Stimulated activated CD8-positive, alpha-beta memory T cell treated with anti-CD3 and anti-CD28 coated beads, Interleukin-15, amount 100 ng/mL, for 48 hours (primary cell): Measurements from ENCODE around the gene TPST1.
"Not testable (repeated sequence)": the region's sequence is repeated elsewhere in the genome, so short reads cannot be mapped to it uniquely, and the experiment has no call there.

Experiments
- DNase-seq, 2 donors: peaks; one replicate each; pipeline ENCODE4 v3.0.0-alpha.2; 2020; ENCODE audit warnings: low read depth in 2 of 2

The TPST1 gene

DNA sequence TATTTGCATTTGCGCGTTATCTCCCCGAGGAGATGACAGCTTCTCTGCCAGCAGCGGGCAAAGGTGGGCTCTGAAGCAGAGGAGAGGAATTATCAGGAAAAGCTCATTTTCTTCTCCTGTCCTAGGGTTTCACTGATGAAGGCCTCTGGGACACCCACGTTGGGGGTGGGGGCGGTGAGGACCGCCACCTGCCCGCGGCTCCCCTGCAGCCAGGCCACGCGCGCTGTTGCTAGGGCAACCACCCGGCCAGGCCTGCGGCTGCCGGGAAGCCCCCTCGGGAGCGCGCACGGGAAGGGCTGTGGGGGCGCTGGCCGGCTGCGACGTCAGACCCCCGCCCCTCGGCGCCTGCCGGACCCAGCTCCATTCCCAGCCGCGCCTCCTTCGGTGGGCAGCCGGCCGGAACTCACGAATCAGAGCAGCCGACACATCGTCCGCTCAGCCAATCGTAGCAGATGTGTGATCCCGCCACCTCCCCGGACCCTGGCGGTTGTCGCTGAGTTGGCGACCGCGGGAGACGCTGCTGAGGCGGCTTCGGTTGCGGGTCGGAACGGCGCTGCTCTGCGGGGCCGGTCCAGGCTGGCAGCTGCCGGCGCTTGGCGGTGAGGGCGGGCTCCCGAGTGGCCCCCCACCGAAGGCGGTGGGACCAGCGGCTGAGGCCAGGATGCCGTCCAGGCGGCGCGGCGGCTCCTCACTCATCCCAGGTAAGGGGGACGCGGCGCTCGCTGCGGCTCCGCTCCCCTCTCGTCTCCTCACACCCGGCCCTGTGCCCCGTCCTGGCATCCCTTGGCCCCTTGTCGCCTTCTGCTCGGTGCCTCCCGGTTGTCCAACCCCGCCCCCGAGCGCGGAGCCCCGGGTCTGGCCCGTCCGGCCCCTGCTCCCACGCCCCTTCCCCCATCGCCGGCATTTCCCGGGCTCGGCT is at the start of gene TPST1:
TSS of gene TPST1 (plus strand) at position 513 of the 919 bp plus-strand sequence. CDS start 35,092 bp downstream, outside the sequence.
- DNase-seq = peak; percentile 72 to 76

DNA sequence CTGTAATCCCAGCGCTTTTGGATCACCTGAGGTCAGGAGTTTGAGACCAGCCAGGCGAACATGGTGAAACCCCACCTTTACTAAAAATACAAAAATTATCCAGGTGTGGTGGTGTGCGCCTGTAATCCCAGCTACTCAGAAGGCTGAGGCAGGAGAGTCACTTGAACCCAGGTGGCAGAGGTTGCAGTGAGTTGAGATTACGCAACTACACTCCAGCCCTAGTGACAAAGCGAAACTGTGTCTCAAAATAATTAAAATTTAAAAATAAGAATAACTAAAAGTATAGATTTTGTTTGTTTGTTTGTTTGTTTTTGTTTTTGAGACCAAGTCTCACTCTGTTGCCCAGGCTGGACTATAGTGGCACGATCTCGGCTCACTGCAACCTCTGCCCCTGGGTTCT is 49.1 kb upstream of the TPST1 start:
- DNase-seq = not testable (repeated sequence)

DNA sequence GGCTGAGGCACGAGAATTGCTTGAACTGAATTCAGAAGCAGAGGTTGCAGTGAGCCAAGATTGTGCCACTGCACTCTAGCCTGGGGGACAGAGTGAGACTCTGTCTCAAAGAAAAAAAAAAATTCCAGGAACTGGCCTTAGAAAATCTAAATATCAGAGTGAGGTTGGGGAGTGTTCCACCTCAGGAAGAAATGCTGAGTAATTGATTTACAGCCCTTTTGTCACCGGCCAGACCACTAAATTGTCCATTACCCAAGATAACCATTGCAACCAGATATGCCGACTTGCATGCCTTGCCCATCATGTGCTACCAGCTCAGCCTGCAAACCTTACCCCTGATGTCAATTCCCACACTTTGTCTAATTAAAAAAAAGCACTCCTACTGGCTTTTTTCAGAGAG is 48.1 kb upstream of the TPST1 start:
- no peak for DNase-seq

DNA sequence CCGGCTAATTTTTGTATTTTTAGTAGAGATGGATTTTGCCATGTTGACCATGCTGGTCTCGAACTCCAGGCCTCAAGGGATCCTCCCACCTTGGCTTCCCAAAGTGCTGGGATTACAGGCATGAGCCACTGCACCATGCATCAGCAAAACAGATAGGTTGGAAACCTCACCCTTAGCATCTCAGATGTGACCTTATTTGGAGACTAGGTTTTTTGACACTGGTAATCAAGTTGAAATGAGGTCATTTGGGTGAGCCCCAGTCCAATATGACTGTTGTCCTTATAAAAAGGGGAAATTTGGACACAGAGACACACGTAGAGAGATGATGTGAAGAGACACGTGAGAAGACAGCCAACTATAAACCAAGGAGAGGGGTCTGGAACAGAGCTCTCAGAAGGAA is 42.5 kb upstream of the TPST1 start:
- DNase-seq = no peak

DNA sequence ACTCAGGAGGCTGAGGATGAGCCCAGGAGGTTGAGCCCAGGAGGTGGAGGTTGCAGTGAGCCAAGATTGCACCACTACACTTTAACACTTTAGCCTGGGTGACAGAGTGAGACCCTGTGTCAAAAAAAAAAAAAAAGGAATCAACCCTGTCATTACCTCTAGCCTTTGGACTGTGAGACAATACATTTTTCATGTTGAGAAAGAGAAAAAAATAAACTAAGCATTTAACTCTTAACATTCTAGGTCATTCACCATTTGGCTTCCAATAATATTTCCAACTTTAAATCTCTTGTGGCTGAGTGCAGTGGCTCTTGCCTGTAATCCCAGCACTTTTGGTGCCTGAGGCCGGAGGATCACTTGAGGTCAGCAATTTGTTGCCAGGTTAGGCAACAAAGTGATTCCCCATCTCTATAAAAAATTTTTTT is 41.9 kb upstream of the TPST1 start:
- no peak for DNase-seq

DNA sequence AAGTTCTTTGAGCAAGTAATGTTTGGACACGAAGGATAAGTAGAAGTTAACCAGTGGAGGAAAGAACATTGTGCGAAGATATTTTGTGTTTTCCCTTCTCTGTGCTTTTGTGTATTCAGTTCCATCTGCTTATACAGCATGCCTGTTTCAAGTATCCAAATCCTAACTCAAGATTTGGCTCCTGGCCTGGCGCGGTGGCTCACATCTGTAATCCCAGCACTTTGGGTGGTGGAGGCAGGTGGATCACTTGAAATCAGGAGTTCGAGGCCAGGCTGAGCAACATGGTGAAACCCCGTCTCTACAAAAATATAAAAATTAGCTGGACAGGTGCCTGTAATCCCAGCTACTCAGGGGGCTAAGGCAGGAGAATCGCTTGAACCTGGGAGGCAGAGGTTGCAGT is 40.8 kb upstream of the TPST1 start:
- DNase-seq = no peak

DNA sequence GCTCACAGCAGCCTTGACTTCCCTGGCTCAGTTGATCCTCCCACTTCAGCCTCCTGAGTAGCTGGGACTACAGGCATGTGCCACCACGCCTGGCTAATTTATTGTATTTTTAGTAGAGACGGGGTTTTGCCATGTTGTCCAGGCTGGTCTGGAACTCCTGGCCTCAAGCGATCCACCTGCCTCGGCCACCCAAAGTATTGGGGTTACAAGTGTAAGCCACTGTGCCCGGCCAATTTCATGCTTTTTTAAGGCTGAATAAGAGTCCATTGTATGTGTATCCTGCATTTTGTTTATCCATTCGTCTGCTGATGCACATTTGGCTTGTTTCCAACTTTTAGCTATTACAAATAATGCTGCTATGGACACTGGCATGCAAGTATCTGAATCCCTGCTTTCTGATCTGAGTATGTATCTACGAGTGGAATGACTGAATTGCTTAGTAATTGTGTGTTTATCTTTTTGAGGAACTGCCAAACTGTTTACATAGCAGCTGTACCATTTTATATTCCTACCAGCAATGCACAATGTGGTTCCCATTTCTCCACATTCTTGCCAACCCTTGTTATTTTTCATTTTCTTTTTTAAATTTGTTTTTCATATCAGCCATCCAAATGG is 37.3 kb upstream of the TPST1 start:
- DNase-seq = no peak

DNA sequence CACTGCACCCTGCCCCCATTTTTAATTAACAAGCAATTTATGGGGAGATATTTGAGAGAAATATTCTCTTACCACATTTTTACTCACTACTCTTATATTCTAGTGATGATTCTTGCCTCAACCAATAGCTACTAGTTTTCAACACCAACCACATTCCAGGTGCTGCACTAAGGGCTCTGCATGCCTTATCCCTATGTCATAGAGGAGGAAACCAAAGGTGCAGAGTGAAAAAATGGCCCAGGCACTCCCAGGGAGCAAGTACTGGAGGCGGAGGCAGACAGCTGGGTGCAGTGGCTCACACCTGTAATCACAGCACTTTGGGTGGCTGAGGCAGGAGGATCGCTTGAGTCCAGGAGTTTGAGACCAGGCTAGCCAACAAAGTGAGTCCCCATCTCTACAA is 35.5 kb upstream of the TPST1 start:
- DNase-seq = no peak

DNA sequence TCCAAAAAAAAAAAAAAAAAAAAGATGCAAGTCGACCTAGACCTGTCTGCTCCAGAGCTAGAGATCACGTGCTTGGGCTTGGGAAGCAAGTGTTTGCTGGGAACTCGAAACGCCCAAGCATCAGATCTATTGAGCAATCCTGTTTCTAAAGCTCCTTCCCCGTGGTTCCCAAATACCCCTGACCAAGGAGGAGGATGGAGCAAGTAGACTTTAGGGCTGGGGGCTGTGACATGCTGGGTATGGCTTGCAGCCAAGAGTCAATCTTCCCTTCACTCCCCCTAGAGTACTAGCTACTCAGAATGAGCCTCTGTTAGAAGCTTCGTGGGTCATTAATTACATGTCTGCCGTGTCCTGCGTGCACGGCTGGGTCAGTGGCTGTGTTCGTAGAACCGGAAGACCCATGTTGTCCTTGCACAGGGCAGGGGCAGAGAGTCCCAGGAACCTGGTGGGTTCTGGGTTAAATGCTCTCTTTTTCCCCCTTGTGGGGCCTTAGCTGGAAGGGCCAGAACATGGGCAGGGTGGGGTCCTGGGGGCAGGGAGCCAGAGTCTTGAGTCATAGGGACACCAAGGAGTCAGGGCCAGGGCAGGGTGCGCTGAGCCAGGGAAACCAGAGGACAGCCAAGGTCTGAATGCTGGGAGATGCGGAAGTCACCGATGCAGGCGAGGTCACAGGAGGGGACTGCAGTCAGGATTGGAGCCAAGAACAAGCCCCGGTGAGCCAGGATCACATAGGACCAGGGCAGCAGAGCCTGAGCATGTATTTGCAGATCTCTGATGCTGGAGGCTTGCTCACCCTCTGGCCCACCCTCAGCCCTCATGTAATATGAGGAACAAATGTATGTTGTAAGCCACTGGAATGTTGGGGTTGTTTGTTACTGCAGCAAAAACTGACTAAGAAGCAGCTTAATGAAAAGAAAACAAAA is 34.6 kb upstream of the TPST1 start:
- DNase-seq = no peak

DNA sequence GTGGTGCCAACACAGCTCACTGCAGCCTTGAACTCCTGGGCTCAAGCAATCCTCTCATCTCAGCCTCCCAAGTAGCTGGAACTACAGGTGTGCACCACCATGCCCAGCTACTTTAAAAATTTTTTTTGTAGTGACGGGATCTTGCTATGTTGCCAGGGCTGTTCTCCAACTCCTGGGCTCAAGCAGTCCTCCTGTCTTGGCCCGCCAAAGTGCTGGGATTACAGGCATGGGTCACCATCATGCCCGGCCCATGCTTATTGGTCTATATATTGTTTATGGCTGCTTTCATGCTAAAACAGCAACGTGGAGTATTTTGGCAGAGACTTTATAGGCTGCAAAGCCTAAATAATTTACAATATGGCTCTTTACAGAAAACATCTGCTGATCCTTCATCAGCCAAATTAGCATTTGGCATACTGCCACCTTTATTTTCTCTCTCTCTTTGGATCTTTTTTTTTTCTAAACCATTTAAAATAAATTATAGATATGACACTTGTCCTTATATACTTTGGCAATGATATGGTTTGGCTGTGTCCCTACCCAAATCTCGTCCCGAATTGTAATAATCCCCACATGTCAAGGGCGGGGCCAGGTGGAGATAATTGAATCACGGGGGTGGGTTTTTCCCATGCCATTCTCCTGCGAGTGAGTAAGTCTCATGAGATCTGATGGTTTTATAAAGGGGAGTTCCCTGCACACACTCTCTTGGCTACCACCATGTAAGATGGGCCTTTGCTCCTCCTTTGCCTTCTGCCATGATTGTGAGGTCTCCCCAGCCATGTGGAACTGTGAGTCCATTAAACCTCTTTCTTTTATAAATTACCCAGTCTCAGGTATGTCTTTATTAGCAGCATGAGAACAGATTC is 32.4 kb upstream of the TPST1 start:
- not testable (repeated sequence) for DNase-seq

DNA sequence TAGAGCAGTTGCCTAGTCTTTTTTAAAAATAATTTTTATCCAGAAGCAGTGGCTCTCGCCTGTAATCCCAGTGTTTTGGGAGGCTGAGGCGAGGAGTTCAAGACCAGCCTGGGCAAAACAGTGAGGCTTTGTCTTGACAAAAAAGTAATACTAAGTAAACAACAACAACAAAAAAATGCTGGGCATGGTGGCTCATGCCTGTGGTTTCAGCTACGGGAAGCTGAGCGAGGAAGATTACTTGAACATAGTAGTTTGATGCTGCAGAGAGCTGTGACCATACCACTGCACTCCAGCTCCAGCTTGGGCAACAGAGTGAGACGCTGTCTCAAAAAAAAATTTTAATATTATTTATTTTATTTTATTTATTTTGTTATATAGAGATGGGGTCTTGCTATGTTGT is 31.3 kb upstream of the TPST1 start:
- no peak for DNase-seq

DNA sequence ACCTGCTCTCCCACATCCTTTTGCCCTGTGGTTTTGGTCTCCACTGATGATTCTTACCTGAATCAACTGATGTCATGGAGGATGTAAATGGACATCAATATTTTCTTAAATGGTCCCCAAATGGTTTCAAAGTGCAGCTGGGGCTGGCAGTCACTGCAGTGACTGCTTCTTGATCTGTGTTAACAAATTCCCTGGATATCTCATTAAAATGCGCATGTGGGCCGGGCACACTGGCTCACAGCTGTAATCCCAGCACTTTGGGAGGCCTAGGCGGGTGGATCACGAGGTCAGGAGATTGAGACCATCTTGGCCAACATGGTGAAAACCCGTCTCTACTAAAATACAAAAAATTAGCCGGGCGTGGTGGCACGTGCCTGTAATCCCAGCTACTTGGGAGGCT is 30.1 kb upstream of the TPST1 start:
- not testable (repeated sequence) for DNase-seq

DNA sequence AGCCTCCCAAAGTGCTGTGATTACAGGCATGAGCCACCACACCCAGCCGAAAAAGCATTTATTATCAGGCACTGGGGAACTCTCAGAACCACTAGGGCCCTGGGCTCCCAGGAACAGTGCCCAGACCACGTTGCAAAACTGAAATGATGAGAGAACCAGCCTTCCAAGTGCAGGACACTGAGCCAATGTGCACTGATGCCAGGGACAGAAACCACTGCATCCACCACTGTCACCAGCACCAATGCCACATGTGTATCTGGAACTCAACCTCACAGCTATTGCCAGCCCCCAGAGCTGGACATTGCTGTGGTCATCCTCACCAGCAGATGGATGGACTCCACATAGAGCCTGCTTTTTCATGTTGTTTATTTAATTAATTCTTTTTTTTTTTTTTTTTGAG is 28.2 kb upstream of the TPST1 start:
- DNase-seq = no peak

DNA sequence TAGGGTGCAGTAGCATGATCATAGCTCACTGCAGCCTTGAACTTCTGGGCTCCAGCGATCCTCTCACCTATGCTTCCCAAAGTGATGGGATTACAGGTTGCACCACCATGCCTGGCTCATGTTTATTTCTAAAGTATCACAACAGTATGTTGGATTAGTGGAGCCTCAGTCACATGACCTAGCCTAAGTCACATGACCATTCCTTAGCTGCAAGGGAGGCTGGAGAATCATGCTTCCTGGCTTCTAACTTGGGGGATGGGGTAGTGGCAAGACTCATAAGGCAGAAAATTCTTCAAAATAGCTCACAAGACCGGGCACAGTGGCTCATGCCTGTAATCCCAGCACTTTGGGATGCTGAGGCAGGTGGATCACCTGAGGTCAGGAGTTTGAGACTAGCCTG is 26.9 kb upstream of the TPST1 start:
- DNase-seq = no peak

DNA sequence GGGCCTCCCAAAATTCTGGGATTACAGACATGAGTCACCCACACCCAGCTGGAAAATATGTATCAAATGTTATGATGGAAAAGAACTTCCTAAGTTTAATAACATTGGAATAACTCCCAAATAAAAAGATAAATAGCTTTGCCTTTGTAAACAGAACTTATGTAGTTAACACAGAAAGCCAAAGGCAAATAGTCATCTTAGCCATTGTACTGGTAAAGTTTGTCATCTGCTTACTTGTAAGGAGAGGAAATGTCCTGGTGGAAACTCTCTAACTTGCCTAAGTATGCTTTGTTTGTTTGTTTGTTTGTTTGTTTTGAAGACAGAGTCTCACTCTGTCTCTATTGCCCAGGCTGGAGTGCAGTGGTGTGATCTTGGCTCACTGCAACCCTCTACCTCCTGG is 23.8 kb upstream of the TPST1 start:
- DNase-seq = no peak

DNA sequence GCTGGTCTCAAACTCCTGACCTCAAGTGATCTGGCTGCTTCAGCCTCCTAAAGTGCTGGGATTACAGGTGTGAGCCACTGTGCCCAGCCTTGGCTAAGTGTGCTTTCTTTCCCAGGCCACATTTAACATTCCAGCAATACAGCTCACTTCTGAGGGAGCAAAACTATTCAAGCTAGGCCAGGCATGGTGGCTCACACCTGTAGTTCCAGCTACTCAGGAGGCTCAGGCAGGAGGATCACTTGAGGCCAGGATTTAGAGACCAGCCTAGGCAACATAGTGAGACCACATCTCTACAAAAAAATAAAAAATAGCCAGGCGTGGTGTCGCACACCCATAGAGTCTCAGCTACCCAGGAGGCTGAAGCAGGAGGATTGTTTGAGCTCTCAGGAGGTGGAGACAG is 23.3 kb upstream of the TPST1 start:
- DNase-seq = no peak

DNA sequence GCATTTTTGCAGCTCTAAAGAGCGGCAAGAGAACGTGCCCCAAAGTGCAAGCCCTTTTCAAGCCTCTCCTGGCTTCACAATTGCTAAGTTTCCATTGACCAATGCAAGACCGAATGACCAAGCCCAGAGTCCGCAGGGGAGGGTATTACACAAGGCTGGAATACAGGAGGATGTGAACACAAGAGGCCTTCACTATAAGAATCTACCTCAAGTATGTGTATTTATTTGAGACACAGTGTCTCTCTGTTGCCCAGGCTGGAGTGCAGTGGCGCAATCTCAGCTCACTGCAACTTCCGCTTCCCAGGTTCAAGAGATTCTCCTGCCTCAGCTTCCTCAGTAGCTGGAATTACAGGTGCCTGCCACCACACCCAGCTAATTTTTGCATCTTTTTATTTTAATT is 22.2 kb upstream of the TPST1 start:
- no peak for DNase-seq

DNA sequence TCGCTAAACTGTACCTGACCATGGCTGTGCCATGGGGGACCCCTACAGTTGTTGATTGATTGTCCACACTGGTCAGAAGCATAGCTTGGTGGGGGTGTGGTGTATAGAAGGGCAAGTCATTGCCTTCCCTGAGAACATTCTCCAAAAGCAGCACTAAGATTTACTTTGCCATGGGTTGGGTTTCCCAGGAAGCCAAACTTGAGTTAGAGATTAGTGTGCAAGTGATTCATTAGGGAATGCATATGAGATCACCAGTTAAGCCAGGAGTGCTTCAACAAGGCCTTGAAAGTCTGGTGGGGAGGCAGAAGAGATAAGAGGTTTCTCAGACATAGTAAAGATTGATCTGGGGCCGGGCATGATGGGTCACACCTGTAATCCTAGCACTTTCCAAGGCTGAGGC is 21.4 kb upstream of the TPST1 start:
- no peak for DNase-seq

DNA sequence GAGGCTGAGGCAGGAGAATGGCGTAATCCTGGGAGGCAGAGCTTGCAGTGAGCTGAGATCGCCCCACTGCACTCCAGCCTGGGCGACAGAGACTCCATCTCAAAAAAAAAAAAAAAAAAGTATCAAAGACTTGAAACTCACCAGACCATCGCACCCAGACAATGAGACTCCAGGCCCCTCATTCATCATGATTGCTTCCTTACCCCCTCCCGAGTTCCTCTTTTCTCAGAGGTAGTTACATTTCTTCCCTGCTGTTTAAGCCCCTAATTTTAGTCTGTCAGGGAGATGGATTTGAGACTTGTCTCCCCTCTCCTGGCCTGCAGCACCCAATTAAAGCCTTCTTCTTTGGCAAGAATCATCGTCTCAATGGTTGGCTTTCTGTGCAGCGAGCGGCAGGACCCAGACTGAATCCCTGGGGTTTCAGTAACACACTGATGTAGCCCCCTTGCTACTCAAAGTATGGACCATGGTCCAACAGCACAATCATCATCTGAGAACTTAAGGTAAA is 19.4 kb upstream of the TPST1 start:
- DNase-seq = no peak

DNA sequence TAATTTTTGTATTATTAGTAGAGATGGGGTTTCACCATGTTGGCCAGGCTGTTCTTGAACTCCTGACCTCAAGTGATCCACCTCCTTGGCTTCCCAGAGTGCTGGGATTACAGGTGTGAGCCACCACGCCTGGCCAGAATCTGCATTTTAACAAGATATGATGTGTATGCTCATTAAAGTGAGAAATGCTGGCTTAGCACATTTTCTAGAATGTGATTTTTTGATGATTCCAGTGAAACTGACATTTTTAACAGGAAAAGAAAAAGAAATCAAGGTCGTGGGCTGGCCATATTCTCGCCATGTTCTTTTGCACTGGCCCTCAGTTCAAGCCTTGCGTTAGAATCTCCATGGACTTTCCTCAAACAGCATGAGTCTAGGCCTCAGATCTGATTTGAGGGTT is 18.1 kb upstream of the TPST1 start:
- no peak for DNase-seq

DNA sequence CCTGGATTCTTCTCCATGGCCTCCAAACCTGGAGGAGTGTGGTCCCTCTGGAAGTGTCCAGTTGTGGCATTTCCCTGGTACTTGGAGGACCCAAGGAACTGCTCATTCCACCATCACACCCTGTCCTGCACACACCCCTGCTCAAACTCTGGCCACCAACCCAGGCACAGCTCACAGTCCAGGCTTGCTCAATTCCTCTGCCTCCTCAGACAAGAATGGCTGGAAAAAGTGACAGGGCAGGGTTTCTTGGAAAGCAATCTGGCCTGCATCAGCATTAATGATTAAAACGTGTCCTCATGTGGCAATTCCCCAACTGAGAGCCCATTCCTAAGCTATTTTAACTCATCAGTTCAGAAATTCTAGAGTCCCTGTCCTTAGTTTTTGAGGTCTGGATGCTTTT is 17.2 kb upstream of the TPST1 start:
- no peak for DNase-seq
